ENCODE measurements around the gene VEZT. TPM values are rescaled to one million over a fixed set of nuclear protein-coding genes. Genes with fewer than 3 reads are reported as not detected.

The VEZT gene
- total and polyA plus RNA-seq, 4 donors, result 13.7 to 47.4 (median 22.0) TPM

GRCh38 chr12:95253386-95253785, 35.8 kb downstream of the VEZT start:
- no peak for DNase-seq (ENCODE audit: low spot score)
- no peaks in the 10 kb centered on the region for H3K9me3 ChIP-seq (ENCODE audit: control insufficient read depth in 4 of 4, low read length in 3 of 4)
- peaks cover 2 to 20% (median 13%) of the 10 kb centered on the region in 4 donors for H3K36me3 ChIP-seq (ENCODE audit: control insufficient read depth in 4 of 4, insufficient read depth in 3 of 4, low read depth in 1 of 4, low read length in 3 of 4)
- H3K27ac ChIP-seq (ENCODE audit: low read depth in 1 of 2, low read length in 2 of 2), result no peak overlapping the region
- TF ChIP-seq HNF4A (conservative IDR thresholded peaks at IDR 0.05) (no peak), FOXA2 (IDR thresholded peaks at IDR 0.05) (no peak), EGR1 (IDR thresholded peaks at IDR 0.05; ENCODE audit: low read depth in 2 of 2) (no peak), REST (IDR thresholded peaks at IDR 0.05) (no peak), YY1 (IDR thresholded peaks at IDR 0.05) (no peak), RAD21 (IDR thresholded peaks at IDR 0.05) (no peak), GABPA (IDR thresholded peaks at IDR 0.05 in 1 of 2, conservative IDR thresholded peaks at IDR 0.05 in 1 of 2) (no peak)
- TF ChIP-seq, protein P1, sequence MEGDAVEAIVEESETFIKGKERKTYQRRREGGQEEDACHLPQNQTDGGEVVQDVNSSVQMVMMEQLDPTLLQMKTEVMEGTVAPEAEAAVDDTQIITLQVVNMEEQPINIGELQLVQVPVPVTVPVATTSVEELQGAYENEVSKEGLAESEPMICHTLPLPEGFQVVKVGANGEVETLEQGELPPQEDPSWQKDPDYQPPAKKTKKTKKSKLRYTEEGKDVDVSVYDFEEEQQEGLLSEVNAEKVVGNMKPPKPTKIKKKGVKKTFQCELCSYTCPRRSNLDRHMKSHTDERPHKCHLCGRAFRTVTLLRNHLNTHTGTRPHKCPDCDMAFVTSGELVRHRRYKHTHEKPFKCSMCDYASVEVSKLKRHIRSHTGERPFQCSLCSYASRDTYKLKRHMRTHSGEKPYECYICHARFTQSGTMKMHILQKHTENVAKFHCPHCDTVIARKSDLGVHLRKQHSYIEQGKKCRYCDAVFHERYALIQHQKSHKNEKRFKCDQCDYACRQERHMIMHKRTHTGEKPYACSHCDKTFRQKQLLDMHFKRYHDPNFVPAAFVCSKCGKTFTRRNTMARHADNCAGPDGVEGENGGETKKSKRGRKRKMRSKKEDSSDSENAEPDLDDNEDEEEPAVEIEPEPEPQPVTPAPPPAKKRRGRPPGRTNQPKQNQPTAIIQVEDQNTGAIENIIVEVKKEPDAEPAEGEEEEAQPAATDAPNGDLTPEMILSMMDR (IDR thresholded peaks at IDR 0.05; ENCODE audit: low read depth, low read length, missing input control), result no peak
- no peak overlapping the region for H3K4me3 ChIP-seq (ENCODE audit: low read depth in 1 of 3, low read length in 3 of 3)
- no peak overlapping the region for H3K9ac ChIP-seq (ENCODE audit: low read depth in 1 of 2, low read length in 2 of 2)
- no peaks in the 10 kb centered on the region for H3K27me3 ChIP-seq (ENCODE audit: control insufficient read depth in 4 of 4, insufficient read depth in 4 of 4, low read length in 3 of 4)
- H3K4me1 ChIP-seq (ENCODE audit: control insufficient read depth in 4 of 4, insufficient read depth in 4 of 4, low read length in 3 of 4), result peaks cover 0 to 1% (median 0%) of the 10 kb centered on the region in 4 donors

DNA sequence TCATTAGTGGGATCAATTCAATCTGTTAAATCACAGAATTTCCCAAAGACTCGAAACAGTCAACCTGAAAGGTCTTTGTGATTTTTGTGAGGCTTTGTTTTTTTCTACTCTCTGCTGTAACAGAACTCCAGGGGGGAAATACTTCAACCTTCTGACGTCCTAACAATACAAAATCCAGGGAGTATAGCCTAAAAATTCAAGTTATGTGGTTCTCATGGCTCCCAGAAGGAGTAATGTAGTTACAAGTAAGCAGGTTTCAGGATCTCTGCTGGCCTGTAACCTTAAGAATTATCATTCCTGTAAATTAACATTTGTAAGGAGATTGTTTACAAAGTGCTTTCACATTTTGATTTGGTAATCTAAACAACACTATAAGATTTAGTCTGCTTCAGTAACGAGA, 39.9 kb downstream of the VEZT start:
- no peak for DNase-seq (ENCODE audit: low spot score)
- H3K4me3 ChIP-seq (ENCODE audit: low read depth in 1 of 3, low read length in 3 of 3), result no peak overlapping the region
- H3K36me3 ChIP-seq (ENCODE audit: control insufficient read depth in 4 of 4, insufficient read depth in 3 of 4, low read depth in 1 of 4, low read length in 3 of 4), result peaks cover 2 to 17% (median 17%) of the 10 kb centered on the region in 4 donors
- WGBS, result 95% methylated on average over 3 of the region's 3 CpGs
- H3K27me3 ChIP-seq (ENCODE audit: control insufficient read depth in 4 of 4, insufficient read depth in 4 of 4, low read length in 3 of 4), result no peaks in the 10 kb centered on the region
- TF ChIP-seq SP1 (IDR thresholded peaks at IDR 0.05), result no peak
- TF ChIP-seq RXRA (IDR thresholded peaks at IDR 0.05), result no peak
- TF ChIP-seq, protein P2, sequence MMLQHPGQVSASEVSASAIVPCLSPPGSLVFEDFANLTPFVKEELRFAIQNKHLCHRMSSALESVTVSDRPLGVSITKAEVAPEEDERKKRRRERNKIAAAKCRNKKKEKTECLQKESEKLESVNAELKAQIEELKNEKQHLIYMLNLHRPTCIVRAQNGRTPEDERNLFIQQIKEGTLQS (IDR thresholded peaks at IDR 0.05), result no peak
- no peak for TF ChIP-seq ZBTB33 (IDR thresholded peaks at IDR 0.05)
- no peak for TF ChIP-seq GABPA (IDR thresholded peaks at IDR 0.05 in 1 of 2, conservative IDR thresholded peaks at IDR 0.05 in 1 of 2)
- peaks cover 0 to 5% (median 0%) of the 10 kb centered on the region in 4 donors for H3K4me1 ChIP-seq (ENCODE audit: control insufficient read depth in 4 of 4, insufficient read depth in 4 of 4, low read length in 3 of 4)
- H3K27ac ChIP-seq (ENCODE audit: low read depth in 1 of 2, low read length in 2 of 2), result no peak overlapping the region
- H3K9ac ChIP-seq (ENCODE audit: low read depth in 1 of 2, low read length in 2 of 2), result no peak overlapping the region
- H3K9me3 ChIP-seq (ENCODE audit: control insufficient read depth in 4 of 4, low read length in 3 of 4), result no peaks in the 10 kb centered on the region

Measured in liver (tissue), 9 donors.